ENCODE data around the gene RBM6.

DNA sequence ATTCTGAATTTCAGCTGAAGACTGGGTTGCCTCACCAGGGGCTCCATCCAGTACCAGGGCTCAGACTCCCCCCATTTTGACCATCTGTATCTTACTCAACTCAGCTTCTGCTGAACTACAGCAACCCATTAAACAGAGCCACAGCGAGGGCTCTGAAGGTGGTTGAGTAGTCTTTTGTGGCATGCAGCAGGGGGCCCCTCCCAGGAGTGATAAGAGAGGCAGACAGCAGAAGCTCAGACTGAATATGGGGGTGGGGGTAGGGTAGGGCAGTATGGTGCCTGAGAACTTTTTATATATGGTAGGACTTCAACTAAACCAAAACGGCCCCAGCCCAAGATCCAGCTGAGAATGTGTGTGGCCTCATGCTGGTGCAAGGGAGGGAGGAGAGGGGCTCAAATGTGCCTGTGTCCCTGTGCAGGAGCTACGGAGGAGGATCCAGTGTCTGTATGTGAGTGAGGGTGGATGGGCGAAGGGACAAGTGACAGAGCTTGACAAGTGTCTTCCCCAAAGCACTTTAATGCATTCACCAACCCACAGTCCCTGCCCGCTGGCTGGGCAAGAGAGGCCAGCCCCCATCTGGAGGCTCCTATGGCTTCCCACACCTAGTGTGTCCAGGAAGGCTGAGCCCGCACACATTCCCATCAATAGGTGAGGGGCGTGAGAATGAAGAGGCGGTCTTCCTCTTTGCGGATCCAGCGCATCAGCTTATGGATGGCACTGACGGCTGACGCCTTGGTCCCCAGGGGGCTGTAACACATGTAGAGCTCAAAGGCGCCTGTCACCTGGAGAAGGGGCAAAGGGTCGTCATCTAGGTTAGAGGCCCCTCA, 31.4 kb upstream of the RBM6 start:
- TF ChIP-seq EZH2phosphoT487 (IDR thresholded peaks at IDR 0.05; ENCODE audit: insufficient read depth, low read depth): no peak
- TF ChIP-seq EZH2 (IDR thresholded peaks at IDR 0.05; ENCODE audit: insufficient read depth, poor library complexity, severe bottlenecking): no peak

Data from GM23248 (cell line).